Activated CD4-positive, alpha-beta T cell treated with anti-CD3 and anti-CD28 coated beads, Interleukin-2, amount 50 U/mL, for 4 hours (primary cell): Measurements from ENCODE around the gene FAXC.

Experiments used
- DNase-seq, 2 experiments: peaks; one replicate each; pipeline ENCODE4 v3.0.0-alpha.2; 2020

Gene FAXC

GRCh38 chr6:99349171-99350141 is at the start of gene FAXC:
FAXC (minus strand) TSS chr6:99349674; CDS start chr6:99349372, 302 bp downstream.
- no peak for DNase-seq

GRCh38 chr6:99397287-99397686 is 47.8 kb upstream of the FAXC start:
- DNase-seq, result no peak

GRCh38 chr6:99393698-99394531 is 44.4 kb upstream of the FAXC start, which contains the start of gene COQ3:
COQ3 (minus strand) TSS chr6:99394195; CDS start chr6:99394179, 16 bp downstream.
- DNase-seq, result peak; percentile 39 to 47

DNA sequence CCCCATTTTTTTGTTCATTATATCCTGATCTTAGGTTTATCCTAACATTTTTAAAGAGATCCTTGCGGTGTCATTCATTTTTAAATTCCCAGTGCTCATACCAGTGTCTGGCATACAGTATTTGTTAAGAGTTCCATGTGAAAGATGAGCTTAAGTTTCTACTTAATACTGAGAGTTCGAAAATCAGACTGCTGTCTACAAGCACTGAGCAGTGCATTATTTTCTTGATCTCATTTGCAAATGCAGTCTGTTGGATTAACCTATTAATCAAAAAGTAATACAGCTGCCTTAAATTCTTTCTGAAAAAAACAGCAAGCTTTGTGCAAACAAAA is 43.9 kb upstream of the FAXC start:
- no peak for DNase-seq

GRCh38 chr6:99390896-99391295 is 41.4 kb upstream of the FAXC start:
- no peak for DNase-seq

DNA sequence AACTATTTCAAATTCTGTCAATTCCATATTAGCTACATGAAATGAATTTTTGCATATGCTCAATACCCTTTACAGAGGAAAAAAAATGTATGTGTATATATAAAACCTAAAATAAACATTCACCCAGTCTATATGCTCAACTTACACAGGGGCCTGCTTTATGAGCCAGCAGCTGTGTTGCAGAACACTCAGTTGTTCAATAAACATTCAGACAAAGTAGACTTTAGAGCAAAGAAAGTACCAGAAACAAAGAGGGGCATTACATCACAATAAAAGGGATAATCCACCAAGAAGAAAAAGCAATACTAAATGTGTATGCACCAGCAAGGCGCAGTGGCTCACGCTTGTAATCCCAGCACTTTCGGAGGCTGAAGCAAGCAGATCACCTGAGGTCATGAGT is 35.0 kb upstream of the FAXC start:
- no peak for DNase-seq

- DNase-seq, result no peak
Observed at GRCh38 chr6:99378636-99379035, 29.2 kb upstream of the FAXC start.

DNA sequence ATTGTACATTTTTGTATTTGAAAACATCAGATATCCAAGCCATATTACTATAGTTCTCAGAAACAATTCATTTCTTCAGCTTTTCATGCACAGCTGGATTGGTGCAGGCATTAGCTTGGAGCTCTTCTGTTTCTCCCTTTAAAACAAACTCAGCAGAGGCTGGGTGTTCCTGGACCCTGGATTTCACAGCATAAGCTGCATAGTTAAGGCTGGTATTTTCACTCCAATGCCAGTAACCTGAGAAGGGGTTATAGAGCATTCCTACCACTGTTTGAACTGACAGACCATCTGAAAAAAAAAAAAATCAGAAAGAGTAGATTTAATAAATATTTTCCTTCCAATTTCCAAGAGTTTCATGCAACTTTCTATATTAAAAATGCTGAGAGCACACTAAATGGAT is 20.1 kb upstream of the FAXC start:
- DNase-seq, result no peak

GRCh38 chr6:99366852-99367251 is 17.4 kb upstream of the FAXC start:
- no peak for DNase-seq

- no peak for DNase-seq
Observed at GRCh38 chr6:99364026-99364425, 14.6 kb upstream of the FAXC start.

- no peak for DNase-seq
Observed at GRCh38 chr6:99362678-99363268, 13.3 kb upstream of the FAXC start.

- no peak for DNase-seq
Observed at GRCh38 chr6:99359800-99360199, 10.3 kb upstream of the FAXC start.

- no peak for DNase-seq
Observed at GRCh38 chr6:99356641-99357040, 7.2 kb upstream of the FAXC start.

DNA sequence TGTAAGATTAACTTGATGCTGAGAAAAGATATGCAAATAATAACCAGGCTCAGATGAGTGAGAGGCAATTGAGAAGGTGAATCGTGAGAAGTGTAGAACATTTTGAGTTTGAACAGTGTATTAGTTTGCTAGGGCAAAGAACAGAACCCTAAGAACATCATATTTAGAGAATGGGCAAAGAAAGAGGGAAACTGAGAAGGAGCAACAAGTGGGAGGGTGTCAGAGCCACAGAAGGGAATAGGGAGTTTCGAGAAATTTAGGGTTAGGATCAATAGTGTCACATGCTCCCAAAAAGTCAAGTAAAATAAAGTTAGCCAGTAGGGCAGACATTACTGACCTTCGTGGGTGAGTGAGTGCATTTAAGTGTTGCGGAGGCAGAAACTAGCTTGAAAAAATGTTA is 5.5 kb upstream of the FAXC start:
- no peak for DNase-seq

DNA sequence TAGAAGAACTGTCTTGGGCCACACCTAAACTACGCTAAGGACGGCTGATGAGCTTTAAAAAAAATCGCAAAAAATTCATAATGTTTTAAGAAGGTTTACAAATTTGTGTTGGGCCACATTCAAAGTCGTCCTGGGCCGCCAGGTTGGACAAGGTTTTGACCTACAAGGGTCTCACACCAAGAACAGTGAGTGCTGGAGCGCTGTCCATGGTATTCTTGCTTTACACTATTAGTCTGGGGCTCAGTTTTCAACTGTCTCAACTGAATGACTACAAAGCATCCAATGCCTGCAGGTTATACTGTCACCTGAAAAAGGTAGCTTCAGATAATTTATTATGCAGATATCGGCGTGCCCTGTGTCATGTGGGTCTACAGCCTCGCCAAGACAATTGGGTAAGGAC is 3.7 kb upstream of the FAXC start:
- no peak for DNase-seq

DNA sequence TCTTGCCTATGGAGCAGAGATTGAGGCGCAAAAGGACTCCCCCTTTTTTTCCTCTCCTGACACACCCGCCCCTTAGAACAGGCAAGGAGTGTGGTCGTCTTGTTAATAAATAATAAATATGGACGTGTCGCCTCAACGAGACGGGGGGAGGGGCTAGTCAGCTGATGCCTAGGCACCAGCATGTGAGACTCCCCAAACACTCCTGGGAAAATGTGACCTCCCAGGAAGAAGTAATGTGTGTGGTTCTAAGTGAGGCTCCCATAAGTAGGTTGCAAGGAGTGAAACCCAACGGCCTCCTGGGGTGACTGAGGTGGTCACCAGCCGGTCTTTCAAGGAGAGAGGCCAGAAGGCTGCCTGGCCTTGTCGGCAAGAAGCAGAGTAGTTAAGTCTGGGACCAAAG is 1.1 kb upstream of the FAXC start:
- DNase-seq, result no peak

- DNase-seq, result no peak
Observed at GRCh38 chr6:99348288-99349170, 945 bp downstream of the FAXC start.

DNA sequence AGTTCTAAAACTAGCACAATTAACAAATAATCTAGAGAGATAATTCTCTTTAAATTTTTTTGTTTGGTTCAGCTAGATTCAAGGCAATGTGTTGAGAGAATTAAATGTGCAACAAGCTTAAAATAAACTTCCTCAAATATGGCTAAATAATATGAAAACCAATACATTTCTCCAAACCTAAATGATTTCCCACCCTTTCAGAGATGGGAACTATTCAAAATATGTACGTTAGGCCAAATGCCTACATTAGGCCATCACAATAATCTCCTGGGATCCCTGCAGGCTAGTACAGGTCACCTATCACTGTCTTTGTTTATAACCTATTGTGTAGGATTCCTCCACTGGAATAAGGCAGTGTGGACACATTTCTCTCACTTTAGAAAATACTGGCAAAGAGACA is 1.7 kb downstream of the FAXC start:
- DNase-seq, result no peak

GRCh38 chr6:99346595-99346994 is 2.9 kb downstream of the FAXC start:
- DNase-seq, result no peak

- no peak for DNase-seq
Observed at GRCh38 chr6:99345164-99345563, 4.3 kb downstream of the FAXC start.

GRCh38 chr6:99344289-99344688 is 5.2 kb downstream of the FAXC start:
- no peak for DNase-seq

DNA sequence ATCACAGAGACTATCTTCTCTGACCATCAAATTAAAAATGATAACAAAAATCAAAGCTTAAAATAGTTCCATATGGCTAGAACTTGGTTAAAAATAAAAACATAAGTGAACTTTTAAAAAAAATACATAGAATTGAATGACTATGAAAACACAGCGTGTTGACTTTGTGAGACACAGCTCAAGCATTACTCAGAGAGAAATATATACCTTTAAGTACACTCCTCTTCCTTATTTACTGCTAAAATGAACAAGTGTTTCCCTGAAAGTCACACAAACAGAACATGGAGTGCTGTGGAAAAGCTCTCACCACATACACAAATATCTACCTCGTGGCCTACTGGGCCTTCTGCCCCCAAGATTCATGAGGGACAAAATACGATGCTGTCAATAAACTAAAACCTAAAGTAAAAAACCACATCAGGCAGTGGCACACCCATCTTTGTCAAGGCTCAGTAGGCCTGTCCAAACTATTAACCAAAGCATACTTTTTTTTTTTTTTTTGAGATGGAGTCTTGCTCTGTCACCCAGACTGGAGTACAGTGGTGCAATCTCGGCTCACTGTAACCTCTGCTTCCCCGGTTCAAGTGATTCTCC is 7.5 kb downstream of the FAXC start:
- DNase-seq, result no peak
